NCI-H1105 treated with DMSO at 0.1 percent for 48 hours (cell line): ENCODE measurements around the gene OAT.

Experiments used
- DNase-seq: peaks from one replicate; lab custom pipeline; 2025; lab: John Stamatoyannopoulos, UW

Gene OAT

GRCh38 chr10:124353896-124354295, 64.8 kb downstream of the OAT start:
- DNase-seq, result no peak

- no peak for DNase-seq
Measured at GRCh38 chr10:124353091-124353815, 65.5 kb downstream of the OAT start.

- DNase-seq, result no peak
Measured at GRCh38 chr10:124351481-124352220, 67.1 kb downstream of the OAT start.

GRCh38 chr10:124350806-124351205, 67.9 kb downstream of the OAT start:
- DNase-seq, result no peak

- DNase-seq, result no peak
Measured at GRCh38 chr10:124349996-124350280, 68.8 kb downstream of the OAT start.

GRCh38 chr10:124349231-124349995, 69.3 kb downstream of the OAT start:
- no peak for DNase-seq

- no peak for DNase-seq
Measured at GRCh38 chr10:124348801-124349200, 69.9 kb downstream of the OAT start.

- no peak for DNase-seq
Measured at GRCh38 chr10:124347956-124348355, 70.8 kb downstream of the OAT start.
